GM19240 (cell line): ENCODE results near the gene GLI1.
A peak's percentile ranks its signal among the peaks of the same experiment; 100 is the strongest.

ENCODE experiments used
- DNase-seq: peaks from one replicate; pipeline ENCODE4 v3.0.0; 2011; ENCODE audit warnings: low spot score; ENCODE audit not compliant: insufficient read length

Gene GLI1

GRCh38 chr12:57460841-57461275 lies 1.3 kb downstream of the GLI1 start:
- DNase-seq, result no peak

- no peak for DNase-seq
These were observed 1.8 kb downstream of the GLI1 start for GRCh38 chr12:57461276-57461916.

- no peak for DNase-seq
These were observed 2.3 kb downstream of the GLI1 start for GRCh38 chr12:57461917-57462250.

GRCh38 chr12:57462251-57462911 lies 2.8 kb downstream of the GLI1 start:
- DNase-seq, result peak; percentile 95

GRCh38 chr12:57462912-57463253 lies 3.3 kb downstream of the GLI1 start:
- no peak for DNase-seq

- no peak for DNase-seq
These were observed 5.0 kb downstream of the GLI1 start for GRCh38 chr12:57464569-57464968.

GRCh38 chr12:57465030-57465746 lies 5.6 kb downstream of the GLI1 start:
- DNase-seq, result no peak

GRCh38 chr12:57465747-57466505 lies 6.3 kb downstream of the GLI1 start:
- DNase-seq, result no peak

- DNase-seq, result no peak
These were observed 7.8 kb downstream of the GLI1 start for GRCh38 chr12:57467212-57467874.

GRCh38 chr12:57467915-57468314 lies 8.3 kb downstream of the GLI1 start:
- DNase-seq, result no peak

- DNase-seq, result no peak
These were observed 9.9 kb downstream of the GLI1 start for GRCh38 chr12:57469296-57470164.

GRCh38 chr12:57470286-57470969 lies 10.8 kb downstream of the GLI1 start:
- no peak for DNase-seq

GRCh38 chr12:57470970-57471656 lies 11.5 kb downstream of the GLI1 start:
- no peak for DNase-seq

- DNase-seq, result no peak
These were observed 12.1 kb downstream of the GLI1 start for GRCh38 chr12:57471661-57472060.

GRCh38 chr12:57472391-57472790 lies 12.8 kb downstream of the GLI1 start:
- no peak for DNase-seq

- DNase-seq, result no peak
These were observed 13.8 kb downstream of the GLI1 start for GRCh38 chr12:57473392-57473791.

GRCh38 chr12:57473886-57474285 lies 14.3 kb downstream of the GLI1 start:
- no peak for DNase-seq

- no peak for DNase-seq
These were observed 14.8 kb downstream of the GLI1 start for GRCh38 chr12:57474430-57474829.

- no peak for DNase-seq
These were observed 15.3 kb downstream of the GLI1 start for GRCh38 chr12:57474862-57475261.
